Smooth muscle cell of trachea (primary cell): ENCODE results near the gene OR7D2. TPM values are rescaled to one million over a fixed set of nuclear protein-coding genes. Genes with fewer than 3 reads are reported as not detected.

Source experiments
- total RNA-seq: library from RNA; depleted of rRNA; stranded (reverse); fragments of >200 nt; gene quantifications from 2 replicates; pipeline ENCODE4 v1.2.1, GENCODE V29; 2014

Gene OR7D2
- total RNA-seq, result 0.33 TPM in 1 of 2 replicates, not detected in the other

DNA sequence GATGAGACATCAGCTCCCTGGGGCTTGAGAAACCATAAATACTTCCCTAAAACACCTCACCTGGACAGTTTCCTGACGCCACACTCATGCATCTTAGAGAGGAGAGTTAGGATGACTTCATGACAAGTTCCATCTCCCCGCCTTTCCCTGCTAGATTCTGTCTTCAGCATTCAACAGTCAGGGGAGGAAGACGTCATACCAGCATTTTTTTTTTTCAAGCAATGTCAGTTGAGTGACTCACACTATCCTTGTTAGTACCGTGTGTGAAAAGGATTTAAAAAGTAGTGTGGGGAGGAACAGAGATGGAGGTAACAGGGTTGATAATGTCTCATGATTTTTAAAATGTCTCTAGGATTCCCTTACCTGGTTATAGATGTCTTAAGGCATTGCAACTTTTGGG is at the start of gene OR7D2:
Gene OR7D2 (plus strand): TSS at position 79 of the 400 bp plus-strand sequence. CDS start 6,803 bp downstream, outside the sequence.

DNA sequence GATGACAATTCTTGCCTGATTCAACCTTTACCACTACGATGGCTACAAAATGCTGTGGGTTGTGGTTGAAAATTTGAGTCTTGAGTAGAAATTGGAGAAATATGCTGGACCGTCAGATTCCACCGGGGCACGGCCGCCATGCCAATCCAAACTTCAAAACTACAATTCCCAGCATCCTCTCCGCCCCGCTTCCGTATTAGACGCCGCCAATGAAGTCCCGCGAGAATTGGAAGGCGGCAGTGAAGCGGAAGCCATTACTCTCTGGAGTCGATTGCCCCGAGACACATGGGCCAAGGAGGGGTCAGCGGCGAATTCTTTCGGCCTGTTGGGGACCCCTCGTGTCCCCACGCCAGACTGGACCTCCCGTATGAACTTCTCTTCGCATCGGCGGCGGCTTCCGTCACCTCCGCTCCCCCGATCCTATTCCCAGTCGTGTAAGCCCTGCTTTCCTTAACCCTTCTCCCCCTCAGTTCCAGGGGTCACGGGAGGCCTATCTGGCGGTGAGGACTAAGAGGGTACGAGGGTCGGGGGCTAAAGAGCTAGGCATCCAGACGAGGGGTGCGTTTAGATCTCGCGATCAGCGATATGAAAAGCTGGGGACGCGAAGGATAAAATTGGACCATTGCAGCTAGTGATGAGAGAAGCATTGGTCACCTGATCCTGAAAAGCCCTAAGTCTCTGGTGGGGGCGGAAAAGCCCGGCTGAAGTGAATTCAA is 38.5 kb upstream of the OR7D2 start, which contains the start of gene ZNF317:
Gene ZNF317 (plus strand): TSS at position 239 of the 716 bp plus-strand sequence. CDS start 15,620 bp downstream, outside the sequence.

DNA sequence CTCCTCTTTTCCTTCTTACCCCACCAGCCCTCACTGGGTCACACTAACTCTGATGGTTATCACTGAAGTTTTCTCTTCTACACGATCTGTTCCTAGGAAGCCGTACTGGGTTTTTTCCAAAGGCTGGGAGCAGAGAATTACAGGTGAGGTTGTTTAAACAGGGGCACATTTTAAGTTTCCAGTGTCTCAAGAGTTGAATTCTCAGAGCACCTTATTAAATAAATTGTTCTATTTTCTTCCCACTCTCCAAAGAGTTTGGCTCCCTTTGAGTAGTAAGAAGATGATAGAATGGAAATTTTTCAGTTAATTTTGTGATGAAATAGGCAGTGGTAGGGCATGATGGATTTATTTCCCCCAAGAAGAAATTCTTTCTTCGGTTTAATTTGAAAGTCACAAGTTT is 40.7 kb downstream of the OR7D2 start, which contains the start of gene OR7D4:
Gene OR7D4 (minus strand): TSS at position 101 of the 400 bp plus-strand sequence. CDS start 4,752 bp downstream, outside the sequence.

Other genes with a start within 250 kb of the OR7D2 start
- not detected in 2 replicates for gene MUC16, start 168.6 kb upstream of the OR7D2 start, total RNA-seq
- under 0.01 TPM in 1 of 2 replicates, not detected in the other for gene OR1M1, start 91.9 kb upstream of the OR7D2 start, total RNA-seq
- gene OR7G2, start 71.5 kb upstream of the OR7D2 start, total RNA-seq, result not detected in 2 replicates
- gene OR7G1, start 63.2 kb upstream of the OR7D2 start, total RNA-seq, result not detected in 2 replicates
- gene OR7G3, start 52.0 kb upstream of the OR7D2 start, total RNA-seq, result not detected in 2 replicates
- 13.5 and 22.2 TPM in 2 replicates for gene ZNF317, start 38.6 kb upstream of the OR7D2 start, total RNA-seq
- not detected in 2 replicates for gene OR7D4, start 40.6 kb downstream of the OR7D2 start, total RNA-seq
- gene OR7E24, start 72.0 kb downstream of the OR7D2 start, total RNA-seq, result not detected in 2 replicates
- 10.4 and 12.4 TPM in 2 replicates for gene ZNF699, start 130.9 kb downstream of the OR7D2 start, total RNA-seq
- gene ZNF559, start 145.2 kb downstream of the OR7D2 start, total RNA-seq, result 15.2 and 19.3 TPM in 2 replicates
- 1.3 and 1.9 TPM in 2 replicates for gene ZNF177, start 184.0 kb downstream of the OR7D2 start, total RNA-seq